DOHH2 (cell line): Measurements from ENCODE around the gene CCDC30.

Source experiments
- CTCF ChIP-seq: fragments of 200-600 bp; sonication (generic); IDR thresholded peaks from one replicate; pipeline ENCODE4 v1.5.1; 2014; ENCODE audit warnings: antibody characterized with exemption, mild to moderate bottlenecking, low read depth, low read length; ENCODE audit not compliant: poor library complexity, severe bottlenecking
- EZH2phosphoT487 ChIP-seq: fragments of 200-600 bp; sonication (generic); IDR thresholded peaks from 2 replicates; pipeline ENCODE4 v1.6.1; 2017; ENCODE audit warnings: borderline replicate concordance, mild to moderate bottlenecking, antibody characterized with exemption, low read length, moderate library complexity, mixed read lengths

- TF ChIP-seq CTCF (no peak), EZH2phosphoT487 (no peak)
Measured at GRCh38 chr1:42456754-42457089, 6.4 kb upstream of the CCDC30 start.
